HL-60 (cell line): Measurements from ENCODE around the gene CLNK.

Experiments
- DNase-seq, 2 experiments: peaks; one replicate each; pipeline ENCODE4 v3.0.0-alpha.2; 2010 to 2020; ENCODE audit warnings: low read depth in 1 of 2, low spot score in 1 of 2
- H3K27ac ChIP-seq: fragments of 250-450 bp; sonication (Bioruptor Pico); replicated peaks from 2 replicates; pipeline ENCODE4 v1.5.1; 2020; ENCODE audit warnings: mild to moderate bottlenecking, moderate library complexity
- H3K27me3 ChIP-seq: fragments of 250-450 bp; sonication (Bioruptor Pico); 2 replicates; pipeline ENCODE4 v1.5.1; 2021; ENCODE audit warnings: mild to moderate bottlenecking, moderate library complexity; ENCODE audit not compliant: insufficient read depth, poor library complexity, severe bottlenecking
- H3K4me3 ChIP-seq: replicated peaks from 2 replicates; pipeline ENCODE4 v1.5.1; 2011; ENCODE audit warnings: mild to moderate bottlenecking, control low read depth, low read length; ENCODE audit not compliant: insufficient read depth
- GABPA ChIP-seq: IDR thresholded peaks from 2 replicates; pipeline ENCODE4 v1.6.1; 2012; ENCODE audit warnings: low read depth
- POLR2AphosphoS5 ChIP-seq: IDR thresholded peaks from 2 replicates; pipeline ENCODE4 v1.6.1; 2012; ENCODE audit warnings: low read depth
- SPI1 ChIP-seq: IDR thresholded peaks from 2 replicates; pipeline ENCODE4 v1.6.1; 2012; ENCODE audit warnings: low read depth, mild to moderate bottlenecking, borderline replicate concordance
- TF ChIP-seq, protein P1 (sequence below): IDR thresholded peaks from 2 replicates; pipeline ENCODE4 v1.6.1; 2012; ENCODE audit warnings: low read depth; ENCODE audit not compliant: insufficient replicate concordance
- TF ChIP-seq, protein P2 (sequence below): IDR thresholded peaks from one replicate; pipeline ENCODE4 v1.5.1; 2011; ENCODE audit warnings: low read length, control low read depth, inconsistent platforms; ENCODE audit not compliant: insufficient read depth

CLNK gene

GRCh38 chr4:10500776-10501175 is 183.8 kb downstream of the CLNK start:
- no peaks in the 10 kb centered on the region for H3K27me3 ChIP-seq
- H3K4me3 ChIP-seq: no peak overlapping the region
- no peak for DNase-seq
- H3K27ac ChIP-seq: no peak overlapping the region
- TF ChIP-seq SPI1: no peak
- TF ChIP-seq, protein P1, sequence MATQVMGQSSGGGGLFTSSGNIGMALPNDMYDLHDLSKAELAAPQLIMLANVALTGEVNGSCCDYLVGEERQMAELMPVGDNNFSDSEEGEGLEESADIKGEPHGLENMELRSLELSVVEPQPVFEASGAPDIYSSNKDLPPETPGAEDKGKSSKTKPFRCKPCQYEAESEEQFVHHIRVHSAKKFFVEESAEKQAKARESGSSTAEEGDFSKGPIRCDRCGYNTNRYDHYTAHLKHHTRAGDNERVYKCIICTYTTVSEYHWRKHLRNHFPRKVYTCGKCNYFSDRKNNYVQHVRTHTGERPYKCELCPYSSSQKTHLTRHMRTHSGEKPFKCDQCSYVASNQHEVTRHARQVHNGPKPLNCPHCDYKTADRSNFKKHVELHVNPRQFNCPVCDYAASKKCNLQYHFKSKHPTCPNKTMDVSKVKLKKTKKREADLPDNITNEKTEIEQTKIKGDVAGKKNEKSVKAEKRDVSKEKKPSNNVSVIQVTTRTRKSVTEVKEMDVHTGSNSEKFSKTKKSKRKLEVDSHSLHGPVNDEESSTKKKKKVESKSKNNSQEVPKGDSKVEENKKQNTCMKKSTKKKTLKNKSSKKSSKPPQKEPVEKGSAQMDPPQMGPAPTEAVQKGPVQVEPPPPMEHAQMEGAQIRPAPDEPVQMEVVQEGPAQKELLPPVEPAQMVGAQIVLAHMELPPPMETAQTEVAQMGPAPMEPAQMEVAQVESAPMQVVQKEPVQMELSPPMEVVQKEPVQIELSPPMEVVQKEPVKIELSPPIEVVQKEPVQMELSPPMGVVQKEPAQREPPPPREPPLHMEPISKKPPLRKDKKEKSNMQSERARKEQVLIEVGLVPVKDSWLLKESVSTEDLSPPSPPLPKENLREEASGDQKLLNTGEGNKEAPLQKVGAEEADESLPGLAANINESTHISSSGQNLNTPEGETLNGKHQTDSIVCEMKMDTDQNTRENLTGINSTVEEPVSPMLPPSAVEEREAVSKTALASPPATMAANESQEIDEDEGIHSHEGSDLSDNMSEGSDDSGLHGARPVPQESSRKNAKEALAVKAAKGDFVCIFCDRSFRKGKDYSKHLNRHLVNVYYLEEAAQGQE: no peak
- TF ChIP-seq, protein P2, sequence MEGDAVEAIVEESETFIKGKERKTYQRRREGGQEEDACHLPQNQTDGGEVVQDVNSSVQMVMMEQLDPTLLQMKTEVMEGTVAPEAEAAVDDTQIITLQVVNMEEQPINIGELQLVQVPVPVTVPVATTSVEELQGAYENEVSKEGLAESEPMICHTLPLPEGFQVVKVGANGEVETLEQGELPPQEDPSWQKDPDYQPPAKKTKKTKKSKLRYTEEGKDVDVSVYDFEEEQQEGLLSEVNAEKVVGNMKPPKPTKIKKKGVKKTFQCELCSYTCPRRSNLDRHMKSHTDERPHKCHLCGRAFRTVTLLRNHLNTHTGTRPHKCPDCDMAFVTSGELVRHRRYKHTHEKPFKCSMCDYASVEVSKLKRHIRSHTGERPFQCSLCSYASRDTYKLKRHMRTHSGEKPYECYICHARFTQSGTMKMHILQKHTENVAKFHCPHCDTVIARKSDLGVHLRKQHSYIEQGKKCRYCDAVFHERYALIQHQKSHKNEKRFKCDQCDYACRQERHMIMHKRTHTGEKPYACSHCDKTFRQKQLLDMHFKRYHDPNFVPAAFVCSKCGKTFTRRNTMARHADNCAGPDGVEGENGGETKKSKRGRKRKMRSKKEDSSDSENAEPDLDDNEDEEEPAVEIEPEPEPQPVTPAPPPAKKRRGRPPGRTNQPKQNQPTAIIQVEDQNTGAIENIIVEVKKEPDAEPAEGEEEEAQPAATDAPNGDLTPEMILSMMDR: no peak
- TF ChIP-seq GABPA: no peak
- no peak for TF ChIP-seq POLR2AphosphoS5

- DNase-seq: no peak
- TF ChIP-seq GABPA (no peak), SPI1 (no peak)
- no peak overlapping the region for H3K4me3 ChIP-seq
- H3K27ac ChIP-seq: no peak overlapping the region
- H3K27me3 ChIP-seq: no peaks in the 10 kb centered on the region
These were observed 188.4 kb downstream of the CLNK start for GRCh38 chr4:10496200-10496599.

- DNase-seq: no peak
- H3K27me3 ChIP-seq: no peaks in the 10 kb centered on the region
- no peak overlapping the region for H3K27ac ChIP-seq
- TF ChIP-seq GABPA (no peak), SPI1 (no peak), POLR2AphosphoS5 (no peak)
- TF ChIP-seq, protein P1: no peak
- TF ChIP-seq, protein P2: no peak
- no peak overlapping the region for H3K4me3 ChIP-seq
These were observed 188.9 kb downstream of the CLNK start for GRCh38 chr4:10495651-10496050.

DNA sequence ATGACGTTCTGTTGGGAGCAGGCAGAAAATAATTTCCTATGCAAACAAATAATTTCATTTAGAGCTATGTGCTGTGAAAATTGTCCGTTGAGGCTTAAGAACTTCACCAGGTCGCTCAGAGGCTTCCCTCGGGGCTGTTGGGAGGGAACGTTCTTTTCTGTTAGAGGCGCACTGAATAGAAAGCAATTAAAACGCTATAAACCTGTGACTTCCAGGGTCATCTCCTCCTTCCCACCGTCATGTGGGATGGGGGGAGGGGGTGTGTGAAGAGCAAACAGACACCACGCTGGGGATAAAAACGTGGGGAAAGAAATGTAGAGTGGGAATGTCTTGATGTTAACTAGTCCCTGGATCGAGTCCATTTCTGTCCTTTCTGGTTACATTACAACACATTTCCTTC is 192.1 kb downstream of the CLNK start:
- Histone ChIP-seq H3K4me3 (no peak overlapping the region), H3K27me3 (peaks cover 2% of the 10 kb centered on the region), H3K27ac (no peak overlapping the region)
- TF ChIP-seq, protein P1: no peak
- no peak for TF ChIP-seq GABPA
- no peak for TF ChIP-seq SPI1
- TF ChIP-seq POLR2AphosphoS5: no peak
- TF ChIP-seq, protein P2: no peak
- DNase-seq: no peak
